B cell (primary cell): ENCODE results near the gene NUBP2. TPM values are rescaled to one million over a fixed set of nuclear protein-coding genes. Genes with fewer than 3 reads are reported as not detected.
A peak's percentile ranks its signal among the peaks of the same experiment; 100 is the strongest.

Experiments used
- ATAC-seq: fragments of 200-7000 bp; cut with Tn5 transposase; one replicate; pipeline ENCODE4 v1.10.0; 2021; ENCODE audit warnings: low read depth, mild to moderate bottlenecking, moderate number of reproducible peaks, moderate library complexity
- CTCF ChIA-PET: fragments of 350-600 bp; sonication (Branson Sonifier 250); formaldehyde crosslinking; loops from one replicate; lab custom pipeline; 2021; ENCODE audit warnings: antibody characterized with exemption, inconsistent platforms; lab: Charles Lee
- POLR2A ChIA-PET: fragments of 350-600 bp; sonication (Branson Sonifier 250); formaldehyde crosslinking; loops from one replicate; lab custom pipeline; 2021; ENCODE audit warnings: antibody characterized with exemption; lab: Charles Lee
- DNase-seq: peaks from one replicate; pipeline ENCODE4 v3.0.0; 2013
- H2AFZ ChIP-seq: 2 replicates; pipeline ENCODE4 v1.6.1; 2012; ENCODE audit warnings: mild to moderate bottlenecking, low read depth, low read length; ENCODE audit not compliant: insufficient read depth, poor library complexity, severe bottlenecking
- H3K27ac ChIP-seq, 2 donors: 1 replicate in 1 of 2; 2 replicates in 1 of 2; pipeline ENCODE4 v1.5.1; 2012 to 2013; ENCODE audit warnings: low read length in 2 of 2, mild to moderate bottlenecking in 2 of 2, moderate library complexity in 1 of 2
- H3K27me3 ChIP-seq, 4 experiments: fragments of 200-600 bp in 1 of 4; sonication (generic) in 1 of 4; replicated peaks in 1 of 4; 1 replicate in 2 of 4; 2 replicates in 2 of 4; pipeline versions ENCODE4 v1.6.1 to v1.7.0; 2013 to 2016; ENCODE audit warnings: low read length in 3 of 4, mild to moderate bottlenecking in 2 of 4, mixed read lengths in 1 of 4, moderate library complexity in 1 of 4; ENCODE audit not compliant: insufficient read depth in 4 of 4, control insufficient read depth in 3 of 4; ENCODE audit errors: control extremely low read depth in 1 of 4
- H3K36me3 ChIP-seq, 2 experiments: replicated peaks in 1 of 2; 1 replicate in 1 of 2; 2 replicates in 1 of 2; pipeline versions ENCODE4 v1.6.1 to v1.7.1; 2013; ENCODE audit warnings: low read length in 1 of 2; ENCODE audit not compliant: insufficient read depth in 2 of 2, control insufficient read depth in 1 of 2; ENCODE audit errors: control extremely low read depth in 1 of 2, extremely low read depth in 1 of 2
- H3K4me1 ChIP-seq, 2 donors: fragments of 200-600 bp in 1 of 2; sonication (generic) in 1 of 2; 1 replicate in 1 of 2; 2 replicates in 1 of 2; pipeline versions ENCODE4 v1.5.1 to v1.6.1; 2013 to 2017; ENCODE audit warnings: low read length in 2 of 2; ENCODE audit not compliant: control insufficient read depth in 2 of 2, insufficient read depth in 2 of 2
- H3K4me2 ChIP-seq: replicated peaks from 2 replicates; pipeline ENCODE3; 2012; ENCODE audit warnings: mild to moderate bottlenecking, low read depth, low read length; ENCODE audit not compliant: poor library complexity, severe bottlenecking
- H3K4me3 ChIP-seq, 5 experiments: fragments of 200-600 bp in 1 of 5; sonication (generic) in 1 of 5; 1 replicate in 3 of 5; 2 replicates in 2 of 5; pipeline versions ENCODE4 v1.5.1 to v1.7.0; 2011 to 2016; ENCODE audit warnings: low read length in 4 of 5, mild to moderate bottlenecking in 4 of 5, low read depth in 2 of 5, control low read depth in 1 of 5, moderate library complexity in 1 of 5; ENCODE audit not compliant: insufficient read depth in 1 of 5; ENCODE audit errors: control extremely low read depth in 1 of 5, extremely low read depth in 1 of 5
- H3K79me2 ChIP-seq: fragments of 200-600 bp; sonication (generic); one replicate; pipeline ENCODE4 v1.6.0; 2016; ENCODE audit warnings: low read length; ENCODE audit not compliant: control insufficient read depth, insufficient read depth
- H3K9ac ChIP-seq: fragments of 200-600 bp; sonication (generic); 2 replicates; pipeline ENCODE4 v1.6.1; 2017; ENCODE audit warnings: mild to moderate bottlenecking, low read length, moderate library complexity
- H3K9me3 ChIP-seq, 3 donors: one replicate each; pipeline versions ENCODE4 v1.6.1 to v1.7.1; 2013; ENCODE audit warnings: low read length in 2 of 3; ENCODE audit not compliant: control insufficient read depth in 2 of 3, insufficient read depth in 1 of 3; ENCODE audit errors: control extremely low read depth in 1 of 3
- H4K20me1 ChIP-seq: 2 replicates; pipeline ENCODE4 v1.6.0; 2012; ENCODE audit warnings: mild to moderate bottlenecking, low read length; ENCODE audit not compliant: insufficient read depth, control insufficient read depth, poor library complexity, severe bottlenecking
- H3K27ac Mint-ChIP-seq: one replicate; pipeline ENCODE4 v1.8.0; 2021; ENCODE audit warnings: mixed read lengths
- H3K27me3 Mint-ChIP-seq: one replicate; pipeline ENCODE4 v1.8.0; 2021; ENCODE audit warnings: mixed read lengths
- H3K4me1 Mint-ChIP-seq: one replicate; pipeline ENCODE4 v1.8.0; 2021; ENCODE audit warnings: mixed read lengths
- H3K4me3 Mint-ChIP-seq: one replicate; pipeline ENCODE4 v1.8.0; 2021; ENCODE audit warnings: mixed read lengths
- H3K9me3 Mint-ChIP-seq: one replicate; pipeline ENCODE4 v1.8.0; 2022; ENCODE audit warnings: mixed read lengths; ENCODE audit not compliant: insufficient read depth
- CTCF ChIP-seq: fragments of 200-600 bp; IDR thresholded peaks from one replicate; pipeline ENCODE4 v1.8.0; 2022; ENCODE audit warnings: antibody characterized with exemption, mild to moderate bottlenecking
- EZH2 ChIP-seq: IDR thresholded peaks from 2 replicates; pipeline ENCODE4 v1.6.1; 2012; ENCODE audit warnings: borderline replicate concordance, low read depth, mild to moderate bottlenecking, moderate library complexity, low read length; ENCODE audit not compliant: insufficient read depth, poor library complexity, severe bottlenecking
- WGBS: methylation state at CpG from one replicate; pipeline ENCODE4 v1.1.5; 2013; ENCODE audit warnings: missing lambda C conversion rate; ENCODE audit not compliant: insufficient coverage; 5-methylcytosine and 5-hydroxymethylcytosine counted together
- intact Hi-C: fragments of 100-400 bp; cut with micrococcal nuclease; formaldehyde crosslinking; loops from one replicate; pipeline ENCODE4 v1.10.0; 2022
- polyA plus RNA-seq: library from polyadenylated mRNA; depleted of rRNA; stranded (reverse); fragments of >200 nt; gene quantifications from 2 replicates; pipeline ENCODE4 v1.2.3, GENCODE V29; 2012
- total RNA-seq, 2 donors: library from RNA; stranded (reverse); fragments of 120-200 nt in 1 of 2; gene quantifications; 1 replicate in 1 of 2; 2 replicates in 1 of 2; pipeline versions ENCODE4 v1.2.3 to v1.2.4, GENCODE V29; 2013 to 2022

The NUBP2 gene
- total and polyA plus RNA-seq, 2 donors (not counting 1 experiment from before 2014, with no cell fraction given) = 50.2 to 71.7 TPM

- Histone ChIP-seq H4K20me1 (peaks cover 36% of the 10 kb centered on the region), H3K4me2 (peak overlapping the region; percentile 82), H2AFZ (peak overlapping the region; percentile 98), H3K79me2 (peaks cover 53% of the 10 kb centered on the region), H3K9ac (peak overlapping the region; percentile 84), H3K36me3 (peaks cover 0 to 14% of the 10 kb centered on the region in 2 experiments), H3K27me3 (no peaks in the 10 kb centered on the region), H3K9me3 (no peaks in the 10 kb centered on the region), H3K4me3 (peak overlapping the region; percentile 28 to 95 (median 72)), H3K27ac (peak overlapping the region; percentile 37 to 81), H3K4me1 (peaks cover 25% of the 10 kb centered on the region in 2 donors)
- peak overlapping the region; percentile 78 for H3K27ac Mint-ChIP-seq
- ATAC-seq (peak; percentile 71), DNase-seq (no peak)
- H3K4me3 Mint-ChIP-seq = peak overlapping the region; percentile 82
- intact Hi-C loops = loop anchor here (1.0 to 5.0 kb wide), 4 partner anchors 44 to 441 kb away; partner anchors contain the start of genes CRAMP1, EME2, IFT140 and MRPS34
- ChIA-PET POLR2A (interaction anchor here (0.6 to 1.0 kb wide), 2 partner anchors 119 to 1127 kb away, joined by 5 to 6 read pairs; no protein-coding TSS in a partner anchor), CTCF (interaction anchor here (0.6 to 2.0 kb wide), 3 partner anchors 23 to 121 kb away, joined by 3 to 5 read pairs (median 4); partner anchors contain the start of genes NUBP2 and SPSB3)
- no peaks in the 10 kb centered on the region for H3K9me3 Mint-ChIP-seq
- no peaks in the 10 kb centered on the region for H3K27me3 Mint-ChIP-seq
- H3K4me1 Mint-ChIP-seq = peaks cover 44% of the 10 kb centered on the region
- TF ChIP-seq EZH2 (no peak), CTCF (no peak)
- under 1% methylated on average over 96 of the region's 96 CpGs for WGBS
Observed at GRCh38 chr16:1825864-1826690, 43.3 kb downstream of the NUBP2 start.
